ENCODE measurements around the gene KRTAP12-2.

KRTAP12-2 gene

GRCh38 chr21:44710756-44711326 is 44.1 kb upstream of the KRTAP12-2 start:
- no peak overlapping the region for H3K4me3 ChIP-seq (ENCODE audit: low read depth, low read length)
- no peak for TF ChIP-seq CTCF (IDR thresholded peaks at IDR 0.05; ENCODE audit: insufficient read depth, low read depth, low read length, missing control alignments)

GRCh38 chr21:44710294-44710665 is 43.6 kb upstream of the KRTAP12-2 start:
- no peak overlapping the region for H3K4me3 ChIP-seq (ENCODE audit: low read depth, low read length)
- no peak for DNase-seq (ENCODE audit: low read depth)

More at GRCh38 chr21:44710756-44711326, 44.1 kb upstream of the KRTAP12-2 start:
- DNase-seq (ENCODE audit: low read depth) = no peak

GRCh38 chr21:44709426-44710293 is 42.9 kb upstream of the KRTAP12-2 start:
- TF ChIP-seq CTCF (IDR thresholded peaks at IDR 0.05; ENCODE audit: insufficient read depth, low read depth, low read length, missing control alignments) = no peak
- no peak for DNase-seq (ENCODE audit: low read depth)
- H3K4me3 ChIP-seq (ENCODE audit: low read depth, low read length) = no peak overlapping the region

More at GRCh38 chr21:44710294-44710665, 43.6 kb upstream of the KRTAP12-2 start:
- no peak for TF ChIP-seq CTCF (IDR thresholded peaks at IDR 0.05; ENCODE audit: insufficient read depth, low read depth, low read length, missing control alignments)

GRCh38 chr21:44708866-44709425 is 42.2 kb upstream of the KRTAP12-2 start:
- no peak for TF ChIP-seq CTCF (IDR thresholded peaks at IDR 0.05; ENCODE audit: insufficient read depth, low read depth, low read length, missing control alignments)
- DNase-seq (ENCODE audit: low read depth) = no peak
- H3K4me3 ChIP-seq (ENCODE audit: low read depth, low read length) = no peak overlapping the region

GRCh38 chr21:44708213-44708865 is 41.6 kb upstream of the KRTAP12-2 start:
- DNase-seq (ENCODE audit: low read depth) = no peak
- TF ChIP-seq CTCF (IDR thresholded peaks at IDR 0.05; ENCODE audit: insufficient read depth, low read depth, low read length, missing control alignments) = no peak
- no peak overlapping the region for H3K4me3 ChIP-seq (ENCODE audit: low read depth, low read length)

GRCh38 chr21:44706706-44707581 is 40.2 kb upstream of the KRTAP12-2 start:
- no peak for DNase-seq (ENCODE audit: low read depth)
- no peak overlapping the region for H3K4me3 ChIP-seq (ENCODE audit: low read depth, low read length)
- no peak for TF ChIP-seq CTCF (IDR thresholded peaks at IDR 0.05; ENCODE audit: insufficient read depth, low read depth, low read length, missing control alignments)
